ENCODE data around the gene OCA2. TPM values are rescaled to one million over a fixed set of nuclear protein-coding genes. Genes with fewer than 3 reads are reported as not detected.
"Not testable (repeated sequence)": the region's sequence is repeated elsewhere in the genome, so short reads cannot be mapped to it uniquely, and the experiment has no call there.

Gene OCA2
- total RNA-seq, 1 donor: not detected

DNA sequence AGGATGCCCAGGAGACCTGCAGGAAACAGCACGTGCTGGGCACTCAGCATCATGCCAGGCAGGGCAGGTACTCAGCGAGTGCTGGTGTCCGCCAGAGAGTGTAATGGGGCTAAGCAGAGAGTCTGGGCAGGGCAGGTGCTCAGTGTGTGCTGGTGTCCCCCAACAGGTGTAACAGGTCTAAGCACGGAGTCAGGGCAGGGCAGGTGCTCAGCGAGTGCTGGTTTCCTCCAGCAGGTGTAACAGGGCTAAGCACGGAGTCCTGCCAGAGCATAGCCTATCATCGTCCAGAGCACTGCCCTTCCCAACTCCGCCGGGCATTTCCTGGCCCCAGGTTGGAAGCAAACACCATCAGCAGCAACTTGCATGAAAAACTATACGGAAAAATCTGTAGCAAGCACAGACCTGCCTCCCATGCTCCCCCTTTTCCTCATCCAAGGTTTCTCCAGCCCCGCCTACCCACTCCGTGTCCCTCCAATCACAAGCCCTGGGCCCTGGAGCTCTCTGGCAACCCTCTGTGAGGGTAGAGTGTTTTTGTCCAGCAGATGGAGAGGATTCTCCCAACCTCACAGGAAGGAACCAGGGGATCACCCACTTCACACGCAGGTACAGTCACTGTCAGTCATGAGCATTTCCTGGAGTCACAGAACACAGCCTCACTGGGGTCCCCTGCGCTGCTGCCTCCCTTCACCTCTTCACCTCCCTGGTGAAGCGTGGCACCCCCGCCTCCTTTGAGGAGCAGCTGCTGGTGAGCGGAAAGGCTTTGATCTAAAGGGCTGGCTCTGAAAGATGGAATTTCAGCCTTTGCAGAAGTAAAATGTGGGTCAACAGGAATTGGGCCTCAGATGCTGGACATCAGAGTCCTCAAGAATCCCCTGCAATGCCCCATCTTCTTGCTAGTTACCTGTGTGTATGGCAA, 302.5 kb downstream of the OCA2 start:
- no peak for DNase-seq (ENCODE audit: low read depth in 2 of 3, low spot score in 2 of 3)

- DNase-seq (ENCODE audit: low read depth in 2 of 3, low spot score in 2 of 3): no peak
These were observed 306.3 kb downstream of the OCA2 start for GRCh38 chr15:27792756-27793264.

DNA sequence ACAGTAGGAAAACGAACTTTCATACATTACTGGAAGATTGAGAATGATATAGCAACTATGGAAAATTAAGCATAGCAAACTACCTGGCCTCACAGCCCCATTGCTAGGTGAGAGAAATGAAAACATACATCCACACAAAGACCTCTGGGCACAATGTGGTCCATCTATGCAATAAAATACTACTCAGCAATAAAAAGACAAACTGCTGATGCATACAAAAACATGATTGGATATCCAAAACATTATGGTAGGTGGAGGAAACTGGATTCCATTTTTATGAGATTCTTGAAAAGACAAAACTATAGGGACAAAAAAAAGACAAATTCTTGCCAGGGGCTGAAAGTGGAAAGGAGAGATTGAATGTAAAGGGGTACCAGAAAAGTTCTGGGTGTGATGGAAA, 308.8 kb downstream of the OCA2 start:
- no peak for DNase-seq (ENCODE audit: low read depth in 2 of 3, low spot score in 2 of 3)

DNA sequence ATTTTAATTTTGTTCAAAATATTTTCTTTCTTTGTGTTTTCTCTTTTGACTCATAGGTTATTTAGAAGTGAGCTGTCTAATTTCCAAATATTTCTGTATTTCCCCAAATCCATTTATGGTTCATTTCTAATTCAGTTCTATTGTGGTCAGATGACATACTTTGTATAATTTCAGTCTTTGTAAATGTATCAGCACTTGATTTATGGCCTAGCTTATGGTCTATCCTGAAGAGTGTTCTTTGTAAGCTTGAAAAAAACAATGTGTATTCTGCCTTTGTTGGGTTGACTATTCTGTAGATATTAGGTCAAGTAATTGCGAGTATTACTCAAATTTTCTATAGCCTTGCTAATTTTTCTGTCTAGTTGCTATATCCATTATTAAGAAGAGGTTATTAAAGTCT, 311.2 kb downstream of the OCA2 start:
- DNase-seq (ENCODE audit: low read depth in 2 of 3, low spot score in 2 of 3): no peak

GRCh38 chr15:27784107-27784506, 315.0 kb downstream of the OCA2 start:
- no peak for DNase-seq (ENCODE audit: low read depth in 2 of 3, low spot score in 2 of 3)

DNA sequence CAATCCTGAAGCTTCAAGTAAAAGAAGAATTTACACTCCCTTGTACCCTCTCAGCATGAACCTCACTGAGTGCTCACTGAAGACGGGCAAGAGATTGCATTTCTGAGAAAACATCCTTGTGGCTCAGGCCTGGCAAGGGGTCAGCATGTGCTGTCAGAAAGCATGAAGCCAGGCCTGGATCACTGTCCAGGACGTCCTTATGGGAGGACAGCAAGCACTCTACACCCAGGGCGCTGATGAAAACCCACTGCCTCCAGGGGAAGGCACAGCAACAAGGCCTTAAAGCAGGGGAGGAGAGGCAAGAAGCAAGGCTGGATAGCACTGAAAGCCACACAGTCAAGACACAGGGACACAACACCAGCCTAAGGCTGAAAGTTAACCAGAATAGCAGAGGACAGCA, 315.4 kb downstream of the OCA2 start:
- no peak for DNase-seq (ENCODE audit: low read depth in 2 of 3, low spot score in 2 of 3)

- DNase-seq (ENCODE audit: low read depth in 2 of 3, low spot score in 2 of 3): no peak
These were observed 317.0 kb downstream of the OCA2 start for GRCh38 chr15:27782125-27782524.

DNA sequence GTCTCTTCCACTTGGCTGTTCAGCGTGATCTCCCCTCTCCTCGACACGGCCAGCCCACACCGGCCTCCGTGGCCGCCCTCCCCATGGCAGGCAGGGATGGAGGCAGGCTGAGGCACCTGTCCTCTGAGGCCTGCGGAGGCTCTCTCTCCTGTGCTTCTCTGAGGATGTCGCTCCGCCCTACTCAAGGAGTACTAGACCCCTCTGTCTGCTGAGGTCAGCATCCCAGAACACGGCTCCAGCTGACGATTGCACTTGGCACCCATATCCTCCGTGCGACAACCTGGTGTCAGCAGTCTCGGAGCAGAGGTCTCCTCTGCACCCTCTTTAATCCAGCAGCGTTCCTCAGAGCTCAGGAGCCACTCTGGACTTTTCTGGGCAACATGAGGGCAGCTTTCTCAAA, 322.6 kb downstream of the OCA2 start:
- no peak for DNase-seq (ENCODE audit: low read depth in 2 of 3, low spot score in 2 of 3)

DNA sequence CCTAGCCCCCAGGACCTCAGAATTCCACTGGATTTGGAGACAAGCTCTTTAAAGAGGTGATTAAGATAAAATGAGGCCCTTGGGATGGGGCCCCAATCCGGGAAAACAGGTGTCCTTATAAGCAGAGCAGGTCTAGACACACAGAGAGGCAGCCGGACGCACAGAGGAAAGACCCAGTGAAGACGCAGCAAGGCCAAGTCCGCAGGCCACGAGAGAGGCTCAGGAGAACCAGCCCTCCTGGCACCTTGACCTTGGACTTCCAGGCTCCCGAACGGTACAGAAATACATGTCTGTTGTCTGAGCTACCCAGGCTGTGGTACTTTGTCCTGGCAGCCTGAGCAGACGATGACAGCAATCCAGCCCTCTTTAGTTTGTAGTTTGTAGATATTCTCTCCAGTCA, 324.5 kb downstream of the OCA2 start:
- DNase-seq (ENCODE audit: low read depth in 2 of 3, low spot score in 2 of 3): no peak

DNA sequence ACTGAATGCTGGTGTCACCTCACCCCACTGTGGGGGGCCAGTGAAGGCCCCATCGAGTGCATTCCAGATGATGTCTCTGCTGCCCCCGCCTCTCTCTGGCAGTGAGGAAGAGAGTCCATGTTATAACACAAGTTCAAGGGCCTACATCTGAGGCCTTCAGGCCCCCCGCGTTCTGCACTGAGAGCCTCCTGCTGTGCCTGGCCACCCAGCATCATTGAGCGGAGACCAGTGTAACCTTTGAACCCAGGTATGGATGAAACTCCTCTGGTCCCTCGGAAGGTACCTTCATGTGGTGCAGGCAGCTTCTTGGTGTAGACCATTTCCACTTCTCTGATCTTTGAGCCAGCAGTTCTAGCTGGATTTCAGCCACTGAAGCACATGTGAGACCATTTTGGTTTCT, 324.9 kb downstream of the OCA2 start:
- no peak for DNase-seq (ENCODE audit: low read depth in 2 of 3, low spot score in 2 of 3)

DNA sequence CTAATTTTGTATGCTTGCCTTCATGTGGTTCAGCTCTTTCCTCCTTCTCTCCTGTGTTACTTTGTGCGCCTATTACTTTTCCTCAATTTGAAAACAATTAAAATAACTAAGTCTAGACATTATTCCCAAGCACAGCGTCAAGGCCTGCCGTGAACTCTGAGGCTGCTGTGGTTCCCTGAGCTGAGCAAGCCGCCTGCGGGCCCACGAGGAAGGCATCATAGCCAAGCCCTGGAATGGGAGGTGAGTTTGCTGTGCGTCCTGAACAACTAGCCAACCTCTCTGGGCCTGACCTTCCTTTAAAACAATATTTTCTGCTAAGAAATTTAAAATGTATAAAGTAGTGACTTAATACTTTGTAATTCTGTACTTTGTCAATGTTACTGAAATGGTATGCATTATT, 327.2 kb downstream of the OCA2 start:
- DNase-seq (ENCODE audit: low read depth in 2 of 3, low spot score in 2 of 3): no peak

GRCh38 chr15:27770769-27771554, 328.2 kb downstream of the OCA2 start:
- no peak for DNase-seq (ENCODE audit: low read depth in 2 of 3, low spot score in 2 of 3)

GRCh38 chr15:27770086-27770607, 329.0 kb downstream of the OCA2 start:
- no peak for DNase-seq (ENCODE audit: low read depth in 2 of 3, low spot score in 2 of 3)

DNA sequence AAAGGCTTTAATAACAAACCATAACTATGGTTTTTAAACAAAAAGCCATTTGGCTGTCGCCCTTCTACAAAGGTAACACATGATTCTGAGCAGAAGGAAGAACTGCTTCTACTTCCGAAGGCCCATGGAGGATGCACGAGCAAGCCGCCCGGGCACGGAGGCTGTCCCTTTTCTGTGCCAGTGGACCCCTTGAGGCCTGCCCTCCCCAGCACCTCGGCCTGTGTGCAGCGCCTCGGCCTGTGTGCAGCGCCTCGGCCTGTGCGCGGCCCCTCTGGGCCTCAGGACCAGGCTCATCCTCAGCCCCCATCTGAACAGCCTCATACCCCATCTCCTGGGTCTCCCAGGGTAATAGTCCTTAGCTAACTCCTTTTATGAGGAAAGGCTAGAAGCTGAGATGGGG, 329.5 kb downstream of the OCA2 start:
- DNase-seq (ENCODE audit: low read depth in 2 of 3, low spot score in 2 of 3): no peak

DNA sequence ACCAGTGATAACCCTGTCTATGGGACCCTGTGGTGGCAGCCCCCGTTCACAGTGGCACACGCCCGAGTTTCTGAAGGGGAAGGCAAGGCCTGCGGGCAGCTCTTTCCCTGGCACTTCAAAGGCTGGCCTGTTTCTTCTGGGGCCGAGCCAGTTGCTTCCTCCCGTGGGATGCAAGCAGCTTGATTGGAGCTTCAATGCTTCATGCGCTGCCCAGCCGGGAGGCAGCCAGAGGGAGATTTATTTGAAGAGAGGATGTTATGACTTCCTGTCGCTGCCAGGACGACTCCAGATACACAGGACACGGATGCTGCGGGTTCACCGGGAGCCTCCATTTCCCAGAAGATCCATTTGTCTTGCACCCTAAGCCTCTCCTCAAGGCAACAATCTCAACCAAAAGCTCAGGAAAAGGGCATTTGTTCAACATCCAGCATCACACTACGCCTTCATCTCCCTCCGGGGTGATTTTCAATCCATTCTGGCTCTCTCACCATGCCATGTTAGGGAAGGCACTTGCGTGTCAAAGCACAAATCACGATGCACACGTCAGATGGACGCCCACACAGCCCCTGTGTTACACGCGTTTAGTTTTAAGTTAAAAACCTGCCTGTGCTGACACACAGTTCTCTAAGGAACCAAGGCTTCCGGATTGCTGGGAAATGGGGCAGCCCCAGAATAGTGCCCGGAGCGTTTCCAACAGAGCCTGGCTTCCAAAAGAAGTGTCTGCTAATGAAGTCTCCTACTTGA, 330.2 kb downstream of the OCA2 start:
- DNase-seq (ENCODE audit: low read depth in 2 of 3, low spot score in 2 of 3): no peak

GRCh38 chr15:27767918-27768640, 331.0 kb downstream of the OCA2 start:
- DNase-seq (ENCODE audit: low read depth in 2 of 3, low spot score in 2 of 3): no peak

DNA sequence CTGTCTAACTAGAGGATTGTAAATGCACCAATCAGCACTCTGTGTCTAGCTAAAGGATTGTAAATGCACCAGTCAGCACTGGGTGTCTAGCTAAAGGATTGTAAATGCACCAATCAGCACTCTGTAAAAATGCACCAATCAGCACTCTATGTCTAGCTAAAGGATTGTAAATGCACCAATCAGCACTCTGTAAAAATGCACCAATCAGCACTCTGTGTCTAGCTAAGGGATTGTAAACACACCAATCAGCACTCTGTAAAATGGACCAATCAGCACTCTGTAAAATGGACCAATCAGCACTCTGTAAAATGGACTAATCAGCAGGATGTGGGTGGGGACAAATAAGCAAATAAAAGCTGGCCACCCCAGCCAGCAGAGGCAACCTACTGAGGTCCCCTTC, 331.7 kb downstream of the OCA2 start:
- not testable (repeated sequence) for DNase-seq (ENCODE audit: low read depth in 2 of 3, low spot score in 2 of 3)

GRCh38 chr15:27764339-27764738, 334.8 kb downstream of the OCA2 start:
- no peak for DNase-seq (ENCODE audit: low read depth in 2 of 3, low spot score in 2 of 3)

GRCh38 chr15:27763514-27763913, 335.6 kb downstream of the OCA2 start:
- no peak for DNase-seq (ENCODE audit: low read depth in 2 of 3, low spot score in 2 of 3)

GRCh38 chr15:27762471-27762870, 336.6 kb downstream of the OCA2 start:
- DNase-seq (ENCODE audit: low read depth in 2 of 3, low spot score in 2 of 3): no peak
